GM12873 (cell line): Measurements from ENCODE around the gene MAGEB17.

Experiments
- TF ChIP-seq, protein P1 (sequence below): IDR thresholded peaks from 2 replicates; pipeline ENCODE4 v1.5.1; 2012; ENCODE audit warnings: low read depth, mild to moderate bottlenecking, moderate library complexity, low read length, control low read depth; ENCODE audit not compliant: insufficient read depth; ENCODE audit errors: missing control alignments

MAGEB17 gene

DNA sequence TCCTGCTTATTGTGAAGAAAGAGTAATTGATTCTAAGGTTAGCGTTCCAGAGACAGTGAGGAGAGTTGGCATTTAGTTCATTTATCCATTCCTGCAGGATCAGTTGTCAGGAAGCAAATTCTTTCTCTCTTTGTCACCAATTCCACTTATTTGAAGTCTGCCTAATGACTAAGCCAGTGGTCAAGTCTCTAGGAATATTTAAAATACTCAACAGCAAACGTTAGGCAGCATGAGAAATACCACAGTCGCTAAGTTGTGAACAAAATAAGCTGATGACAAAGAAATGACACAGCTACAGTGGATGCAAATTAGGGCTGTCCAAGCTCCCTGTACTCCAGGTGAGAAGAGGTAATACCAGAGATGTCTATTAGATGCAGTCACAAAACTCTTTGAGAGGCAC is 6.6 kb upstream of the MAGEB17 start:
- TF ChIP-seq, protein P1, sequence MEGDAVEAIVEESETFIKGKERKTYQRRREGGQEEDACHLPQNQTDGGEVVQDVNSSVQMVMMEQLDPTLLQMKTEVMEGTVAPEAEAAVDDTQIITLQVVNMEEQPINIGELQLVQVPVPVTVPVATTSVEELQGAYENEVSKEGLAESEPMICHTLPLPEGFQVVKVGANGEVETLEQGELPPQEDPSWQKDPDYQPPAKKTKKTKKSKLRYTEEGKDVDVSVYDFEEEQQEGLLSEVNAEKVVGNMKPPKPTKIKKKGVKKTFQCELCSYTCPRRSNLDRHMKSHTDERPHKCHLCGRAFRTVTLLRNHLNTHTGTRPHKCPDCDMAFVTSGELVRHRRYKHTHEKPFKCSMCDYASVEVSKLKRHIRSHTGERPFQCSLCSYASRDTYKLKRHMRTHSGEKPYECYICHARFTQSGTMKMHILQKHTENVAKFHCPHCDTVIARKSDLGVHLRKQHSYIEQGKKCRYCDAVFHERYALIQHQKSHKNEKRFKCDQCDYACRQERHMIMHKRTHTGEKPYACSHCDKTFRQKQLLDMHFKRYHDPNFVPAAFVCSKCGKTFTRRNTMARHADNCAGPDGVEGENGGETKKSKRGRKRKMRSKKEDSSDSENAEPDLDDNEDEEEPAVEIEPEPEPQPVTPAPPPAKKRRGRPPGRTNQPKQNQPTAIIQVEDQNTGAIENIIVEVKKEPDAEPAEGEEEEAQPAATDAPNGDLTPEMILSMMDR, result no peak

DNA sequence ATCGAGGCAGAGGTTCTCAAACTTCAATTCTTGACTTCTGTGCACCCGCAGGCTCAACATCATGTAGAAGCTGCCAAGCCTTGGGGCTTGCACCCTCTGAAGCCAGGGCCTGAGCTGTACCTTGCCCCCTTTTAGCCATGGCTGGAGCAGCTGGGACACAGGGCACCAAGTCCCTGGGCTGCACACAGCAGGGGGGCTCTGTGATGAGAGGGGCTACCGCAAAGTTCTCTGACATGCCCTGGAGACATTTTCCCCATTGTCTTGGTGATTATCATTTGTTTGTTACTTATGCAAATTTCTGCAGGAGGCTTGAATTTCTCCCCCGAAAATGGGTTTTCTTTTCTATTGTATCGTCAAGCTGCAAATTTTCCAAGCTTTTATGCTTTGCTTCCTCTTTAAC is 4.9 kb upstream of the MAGEB17 start:
- TF ChIP-seq, protein P1, result no peak

DNA sequence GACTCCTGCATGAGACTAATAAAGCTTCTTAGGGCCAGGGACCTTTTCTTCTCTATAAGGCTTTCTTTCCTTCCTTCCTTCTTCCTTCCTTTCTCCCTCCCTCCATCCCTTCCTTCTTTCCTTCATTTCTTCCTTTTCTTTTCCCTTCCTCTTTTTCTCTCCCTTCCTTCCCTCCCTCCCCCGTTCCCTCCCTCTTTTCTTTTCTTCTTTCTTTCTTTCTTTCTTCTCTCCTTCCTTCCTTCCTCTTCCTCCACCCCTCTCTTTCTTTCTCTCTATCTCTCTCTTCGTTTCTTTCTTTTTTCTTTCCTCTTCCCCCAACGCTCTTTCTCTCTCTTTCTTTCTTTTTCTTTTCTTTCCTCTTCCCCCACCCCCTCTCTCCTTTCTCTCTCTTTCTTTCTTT is 2.5 kb upstream of the MAGEB17 start:
- TF ChIP-seq, protein P1, result no peak

DNA sequence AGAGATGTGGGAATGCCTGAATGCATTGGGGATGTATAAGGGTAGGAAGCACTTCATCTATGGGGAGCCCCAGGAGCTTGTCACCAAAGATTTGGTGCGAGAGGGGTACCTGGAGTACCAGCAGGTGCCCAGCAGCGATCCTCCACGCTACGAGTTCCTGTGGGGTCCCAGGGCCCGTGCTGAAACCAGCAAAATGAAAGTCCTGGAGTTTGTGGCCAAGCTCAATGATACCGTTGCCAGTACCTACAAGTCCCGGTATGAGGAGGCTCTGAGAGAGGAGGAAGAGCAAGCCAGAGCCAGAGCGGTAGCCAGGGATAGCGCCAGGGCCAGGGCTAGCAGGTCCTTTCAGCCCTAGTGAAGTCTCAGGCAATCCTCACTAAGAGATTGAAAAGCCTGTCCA is 3.8 kb downstream of the MAGEB17 start:
- TF ChIP-seq, protein P1, result no peak

DNA sequence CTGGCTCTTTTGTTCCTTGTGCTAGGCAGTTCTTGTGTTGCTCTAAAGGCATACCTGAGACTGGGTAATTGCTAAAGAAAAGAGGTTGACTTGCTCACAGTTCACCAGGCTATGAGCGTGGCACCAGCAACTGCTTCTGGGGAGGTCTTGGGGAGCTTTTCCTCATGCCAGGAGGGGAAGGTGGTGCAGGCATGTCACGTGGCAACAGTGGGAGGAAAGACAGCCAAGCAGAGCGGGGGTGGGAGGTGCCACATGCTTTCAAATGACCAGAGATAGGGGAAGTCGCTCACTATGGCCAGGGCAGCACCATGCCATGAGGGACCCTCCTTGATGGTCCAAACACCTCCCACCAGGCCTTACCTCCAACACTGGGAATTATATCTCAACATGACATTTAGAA is 4.7 kb downstream of the MAGEB17 start:
- TF ChIP-seq, protein P1, result no peak

DNA sequence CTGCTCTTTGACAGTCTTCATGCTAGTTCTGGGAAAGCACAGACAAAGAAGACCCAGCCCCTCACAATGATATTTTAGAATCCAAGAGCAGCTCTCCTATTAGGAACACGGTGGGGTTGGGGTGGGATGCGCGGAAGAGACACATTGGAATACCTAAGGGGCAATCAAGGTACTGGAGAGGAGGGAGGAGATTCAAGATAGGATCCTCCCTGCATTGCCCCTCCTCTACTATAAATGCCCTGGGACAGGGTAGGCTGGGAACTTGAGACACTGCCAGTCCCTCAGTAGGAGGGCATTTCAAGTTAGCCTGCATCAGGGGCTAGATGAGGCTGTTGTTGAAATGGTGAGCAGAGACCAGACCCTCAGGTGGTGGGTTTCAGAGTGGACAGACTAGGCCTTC is 5.1 kb downstream of the MAGEB17 start:
- TF ChIP-seq, protein P1, result no peak

DNA sequence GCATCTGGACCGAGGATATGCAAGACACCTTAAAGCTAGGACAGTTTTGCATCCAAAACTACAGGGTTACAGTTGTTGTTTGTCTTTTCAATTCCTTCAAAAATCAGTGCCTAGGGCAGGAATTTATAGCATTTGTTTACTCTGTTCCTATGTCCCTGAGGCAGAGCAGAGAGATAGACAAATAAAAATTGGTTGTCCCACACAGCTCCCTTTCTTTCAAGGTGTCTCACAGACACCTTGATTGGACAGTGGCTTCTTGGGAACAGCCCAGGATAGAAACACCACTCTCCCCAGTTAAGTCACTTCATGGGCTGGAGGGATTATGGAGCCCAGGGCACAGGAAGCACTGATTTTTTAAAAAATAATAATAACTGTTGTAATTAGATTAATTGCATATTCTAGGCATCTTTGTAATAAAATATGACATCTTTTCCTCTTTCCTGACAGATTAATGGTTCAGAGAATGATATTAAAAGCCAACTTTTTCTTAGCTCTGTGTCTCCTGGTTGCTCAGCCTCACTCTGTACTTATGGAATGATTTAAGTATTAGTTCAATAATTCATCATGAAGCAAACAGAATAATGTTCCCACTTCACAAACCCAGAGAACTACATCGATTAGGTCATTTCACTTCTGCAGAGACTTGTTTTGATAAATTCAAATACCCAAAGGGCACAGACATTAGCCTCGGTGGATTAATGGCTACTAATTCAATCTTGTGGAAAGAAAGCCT is 8.2 kb downstream of the MAGEB17 start:
- TF ChIP-seq, protein P1, result no peak
